DMS53 treated with DMSO at 0.1 percent for 48 hours (cell line): ENCODE data around the gene KCNJ1.

Experiments used
- DNase-seq: peaks from one replicate; lab custom pipeline; 2025; ENCODE audit not compliant: unreplicated experiment; lab: John Stamatoyannopoulos, UW

KCNJ1 gene

GRCh38 chr11:128867277-128867676 lies at the start of gene KCNJ1:
KCNJ1 (minus strand) TSS chr11:128867296; CDS start chr11:128840243, 27,053 bp downstream.
- DNase-seq: no peak

- no peak for DNase-seq
These were observed 49.6 kb upstream of the KCNJ1 start for GRCh38 chr11:128916681-128917080.

GRCh38 chr11:128916037-128916572 lies 49.0 kb upstream of the KCNJ1 start:
- DNase-seq: no peak

GRCh38 chr11:128915149-128915521 lies 48.0 kb upstream of the KCNJ1 start:
- DNase-seq: no peak

GRCh38 chr11:128914216-128915148 lies 47.4 kb upstream of the KCNJ1 start:
- DNase-seq: no peak

- DNase-seq: no peak
These were observed 46.7 kb upstream of the KCNJ1 start for GRCh38 chr11:128913806-128914205.

GRCh38 chr11:128911701-128912100 lies 44.6 kb upstream of the KCNJ1 start:
- DNase-seq: no peak

- DNase-seq: no peak
These were observed 44.1 kb upstream of the KCNJ1 start for GRCh38 chr11:128911239-128911638.

GRCh38 chr11:128910576-128910975 lies 43.5 kb upstream of the KCNJ1 start:
- no peak for DNase-seq

- DNase-seq: no peak
These were observed 42.5 kb upstream of the KCNJ1 start for GRCh38 chr11:128909438-128910125.

- DNase-seq: no peak
These were observed 41.5 kb upstream of the KCNJ1 start for GRCh38 chr11:128908391-128909246.

GRCh38 chr11:128907585-128907984 lies 40.5 kb upstream of the KCNJ1 start:
- DNase-seq: no peak

- no peak for DNase-seq
These were observed 39.3 kb upstream of the KCNJ1 start for GRCh38 chr11:128906185-128907050.

- DNase-seq: peak; percentile 48
These were observed 38.5 kb upstream of the KCNJ1 start for GRCh38 chr11:128905345-128906184.

GRCh38 chr11:128904656-128905344 lies 37.7 kb upstream of the KCNJ1 start:
- DNase-seq: no peak

- DNase-seq: no peak
These were observed 37.2 kb upstream of the KCNJ1 start for GRCh38 chr11:128904303-128904655.

GRCh38 chr11:128903248-128904061 lies 36.4 kb upstream of the KCNJ1 start:
- DNase-seq: no peak
